SH-SY5Y (cell line): ENCODE measurements around the gene HMCN1.

Experiments
- GATA2 ChIP-seq: IDR thresholded peaks from 2 replicates; pipeline ENCODE4 v1.6.1; 2011; ENCODE audit warnings: mild to moderate bottlenecking, low read depth, low read length
- GATA3 ChIP-seq: IDR thresholded peaks from 2 replicates; pipeline ENCODE4 v1.6.1; 2011; ENCODE audit warnings: low read depth, mild to moderate bottlenecking, low read length, moderate library complexity

- no peak for TF ChIP-seq GATA2
- TF ChIP-seq GATA3 = no peak
Measured at GRCh38 chr1:186104459-186104858, 370.3 kb downstream of the HMCN1 start.
